Trophoblast cell (in vitro differentiated cells and primary cell): Measurements from ENCODE around the gene LRRN2.
"Not testable (repeated sequence)": the region's sequence is repeated elsewhere in the genome, so short reads cannot be mapped to it uniquely, and the experiment has no call there.

Experiments
- DNase-seq, 2 donors: peaks; one replicate each; pipeline ENCODE4 v3.0.0-alpha.2; 2016
- H2AFZ ChIP-seq: 2 replicates; pipeline ENCODE4 v1.6.1; 2013; ENCODE audit warnings: low read length, moderate library complexity, mild to moderate bottlenecking; ENCODE audit not compliant: insufficient read depth, poor library complexity
- H2AK5ac ChIP-seq: 2 replicates; pipeline ENCODE4 v1.6.1; 2013; ENCODE audit warnings: mild to moderate bottlenecking, low read length
- H2BK120ac ChIP-seq: 2 replicates; pipeline ENCODE4 v1.6.1; 2013; ENCODE audit warnings: low read length, mild to moderate bottlenecking, moderate library complexity; ENCODE audit not compliant: insufficient read depth, poor library complexity
- H2BK12ac ChIP-seq: 2 replicates; pipeline ENCODE4 v1.6.1; 2013; ENCODE audit warnings: mild to moderate bottlenecking, low read length, moderate library complexity
- H2BK5ac ChIP-seq: 2 replicates; pipeline ENCODE4 v1.6.1; 2013; ENCODE audit warnings: low read length, low read depth, moderate library complexity, mild to moderate bottlenecking; ENCODE audit not compliant: poor library complexity
- H3K14ac ChIP-seq: 2 replicates; pipeline ENCODE4 v1.6.1; 2013; ENCODE audit warnings: mild to moderate bottlenecking, low read length
- H3K18ac ChIP-seq: 2 replicates; pipeline ENCODE4 v1.6.1; 2013; ENCODE audit warnings: mild to moderate bottlenecking, low read length
- H3K23ac ChIP-seq: 2 replicates; pipeline ENCODE4 v1.6.1; 2013; ENCODE audit warnings: low read length
- H3K27ac ChIP-seq: 2 replicates; pipeline ENCODE4 v1.5.1; 2013; ENCODE audit warnings: low read depth, mild to moderate bottlenecking, inconsistent platforms, low read length, moderate library complexity
- H3K27me3 ChIP-seq: 2 replicates; pipeline ENCODE4 v1.6.1; 2013; ENCODE audit warnings: inconsistent platforms, mild to moderate bottlenecking, low read length, moderate library complexity; ENCODE audit not compliant: insufficient read depth
- H3K36me3 ChIP-seq, 2 experiments: 1 replicate in 1 of 2; 2 replicates in 1 of 2; pipeline ENCODE4 v1.6.1; 2013; ENCODE audit warnings: low read length in 2 of 2, mild to moderate bottlenecking in 2 of 2, moderate library complexity in 1 of 2; ENCODE audit not compliant: insufficient read depth in 2 of 2, control insufficient read depth in 1 of 2
- H3K4ac ChIP-seq: 2 replicates; pipeline ENCODE4 v1.6.1; 2013; ENCODE audit warnings: low read depth, mild to moderate bottlenecking, low read length, moderate library complexity
- H3K4me1 ChIP-seq, 2 experiments: 1 replicate in 1 of 2; 2 replicates in 1 of 2; pipeline ENCODE4 v1.6.1; 2013; ENCODE audit warnings: low read length in 2 of 2, mild to moderate bottlenecking in 2 of 2, moderate library complexity in 1 of 2; ENCODE audit not compliant: insufficient read depth in 2 of 2, control insufficient read depth in 1 of 2
- H3K4me2 ChIP-seq: 2 replicates; pipeline ENCODE4 v1.6.1; 2013; ENCODE audit warnings: inconsistent platforms, mild to moderate bottlenecking, low read length, moderate library complexity
- H3K4me3 ChIP-seq: 2 replicates; pipeline ENCODE4 v1.5.1; 2013; ENCODE audit warnings: mild to moderate bottlenecking, low read depth, low read length, inconsistent platforms
- H3K79me1 ChIP-seq: one replicate; pipeline ENCODE4 v1.6.1; 2013; ENCODE audit warnings: low read length
- H3K79me2 ChIP-seq: 2 replicates; pipeline ENCODE4 v1.6.1; 2013; ENCODE audit warnings: low read length, mild to moderate bottlenecking; ENCODE audit not compliant: control insufficient read depth, insufficient read depth, poor library complexity
- H3K9ac ChIP-seq: 2 replicates; pipeline ENCODE4 v1.6.1; 2013; ENCODE audit warnings: mild to moderate bottlenecking, low read length
- H3K9me3 ChIP-seq: 2 replicates; pipeline ENCODE4 v1.6.1; 2013; ENCODE audit warnings: low read depth, mild to moderate bottlenecking, control low read depth, inconsistent platforms, low read length; ENCODE audit not compliant: insufficient read depth
- H4K12ac ChIP-seq: 2 replicates; pipeline ENCODE4 v1.6.1; 2013; ENCODE audit warnings: low read depth, mild to moderate bottlenecking, low read length, moderate library complexity
- H4K8ac ChIP-seq: 2 replicates; pipeline ENCODE4 v1.6.1; 2013; ENCODE audit warnings: low read depth, mild to moderate bottlenecking, low read length, moderate library complexity
- H4K91ac ChIP-seq: one replicate; pipeline ENCODE4 v1.6.1; 2013; ENCODE audit warnings: low read depth, mild to moderate bottlenecking, low read length, moderate library complexity
- WGBS: extraction: QIAGEN DNeasy Blood & Tissue Kit; methylation state at CpG from one replicate; pipeline ENCODE4 v1.1.7; 2013; ENCODE audit warnings: missing lambda C conversion rate; ENCODE audit not compliant: insufficient read length, insufficient coverage; ENCODE audit errors: extremely low coverage; 5-methylcytosine and 5-hydroxymethylcytosine counted together

The LRRN2 gene

GRCh38 chr1:204633665-204634064 lies 51.9 kb downstream of the LRRN2 start:
- WGBS: no CpG with 5 or more reads among the region's 8 CpGs
- Histone ChIP-seq H2BK12ac (no peak overlapping the region), H3K4ac (no peak overlapping the region), H3K4me2 (no peak overlapping the region), H3K79me1 (no peaks in the 10 kb centered on the region), H3K4me1 (peaks cover 6 to 10% of the 10 kb centered on the region in 2 experiments), H3K27me3 (no peaks in the 10 kb centered on the region), H3K23ac (no peak overlapping the region), H3K27ac (no peak overlapping the region), H4K91ac (no peak overlapping the region), H3K79me2 (no peaks in the 10 kb centered on the region), H2AFZ (no peak overlapping the region), H2AK5ac (no peak overlapping the region), H3K9ac (no peak overlapping the region), H3K18ac (no peak overlapping the region), H3K14ac (no peak overlapping the region), H2BK5ac (no peak overlapping the region), H3K36me3 (no peaks in the 10 kb centered on the region), H3K9me3 (peaks cover 2% of the 10 kb centered on the region), H4K8ac (no peak overlapping the region), H4K12ac (no peak overlapping the region), H2BK120ac (no peak overlapping the region), H3K4me3 (no peak overlapping the region)
- DNase-seq: no peak

- no peak for DNase-seq
- Histone ChIP-seq H4K8ac (no peak overlapping the region), H2AK5ac (no peak overlapping the region), H3K36me3 (no peaks in the 10 kb centered on the region), H4K91ac (no peak overlapping the region), H3K4me3 (no peak overlapping the region), H3K14ac (no peak overlapping the region), H2AFZ (no peak overlapping the region), H3K9me3 (no peaks in the 10 kb centered on the region), H2BK120ac (no peak overlapping the region), H3K23ac (no peak overlapping the region), H3K79me2 (no peaks in the 10 kb centered on the region), H3K4me1 (peaks cover 11 to 19% of the 10 kb centered on the region in 2 experiments), H2BK5ac (no peak overlapping the region), H2BK12ac (no peak overlapping the region), H3K27ac (no peak overlapping the region), H3K9ac (no peak overlapping the region), H3K79me1 (no peaks in the 10 kb centered on the region), H3K18ac (no peak overlapping the region), H3K4me2 (no peak overlapping the region), H3K27me3 (no peaks in the 10 kb centered on the region), H3K4ac (no peak overlapping the region), H4K12ac (no peak overlapping the region)
- no CpG with 5 or more reads among the region's 19 CpGs for WGBS
Measured at GRCh38 chr1:204630132-204630905, 55.2 kb downstream of the LRRN2 start.

- not testable (repeated sequence) for H3K4me3 ChIP-seq, H4K8ac ChIP-seq, H4K91ac ChIP-seq, H3K27me3 ChIP-seq, H3K9me3 ChIP-seq, H3K36me3 ChIP-seq, H4K12ac ChIP-seq, H3K79me2 ChIP-seq, H2AFZ ChIP-seq, H3K9ac ChIP-seq, H2AK5ac ChIP-seq, H3K27ac ChIP-seq, DNase-seq, H2BK12ac ChIP-seq, H3K4ac ChIP-seq, H3K79me1 ChIP-seq, H3K23ac ChIP-seq, H3K4me2 ChIP-seq, H2BK120ac ChIP-seq, H2BK5ac ChIP-seq, H3K14ac ChIP-seq, H3K18ac ChIP-seq
- WGBS: no CpG with 5 or more reads among the region's 6 CpGs
- peaks cover 18 to 25% of the 10 kb centered on the region in 2 experiments for H3K4me1 ChIP-seq
Measured at GRCh38 chr1:204629459-204629858, 56.1 kb downstream of the LRRN2 start.

GRCh38 chr1:204628868-204629267 lies 56.7 kb downstream of the LRRN2 start:
- Histone ChIP-seq H3K9me3 (no peaks in the 10 kb centered on the region), H3K14ac (no peak overlapping the region), H2AK5ac (no peak overlapping the region), H3K18ac (no peak overlapping the region), H4K12ac (no peak overlapping the region), H3K4ac (no peak overlapping the region), H4K91ac (no peak overlapping the region), H3K36me3 (no peaks in the 10 kb centered on the region), H3K4me2 (no peak overlapping the region), H3K9ac (no peak overlapping the region), H2AFZ (no peak overlapping the region), H3K4me3 (no peak overlapping the region), H3K4me1 (peaks cover 23 to 31% of the 10 kb centered on the region in 2 experiments), H3K79me2 (no peaks in the 10 kb centered on the region), H3K27ac (no peak overlapping the region), H3K23ac (no peak overlapping the region), H3K79me1 (no peaks in the 10 kb centered on the region), H4K8ac (no peak overlapping the region), H2BK120ac (no peak overlapping the region), H2BK5ac (no peak overlapping the region), H2BK12ac (no peak overlapping the region), H3K27me3 (no peaks in the 10 kb centered on the region)
- DNase-seq: no peak
- WGBS: no CpG with 5 or more reads among the region's 3 CpGs
